SK-N-SH (cell line): ENCODE data around the gene INTS1. TPM values are rescaled to one million over a fixed set of nuclear protein-coding genes. Genes with fewer than 3 reads are reported as not detected.

ENCODE experiments used
- CTCF ChIA-PET: fragments of 300-600, 350-600 bp; formaldehyde crosslinking; extraction: SDS; loops from one replicate; lab custom pipeline; 2021; lab: Yijun Ruan, JAX
- POLR2A ChIA-PET: fragments of 350-600 bp; sonication (Branson Sonifier 250); formaldehyde crosslinking; extraction: SDS; loops from one replicate; lab custom pipeline; 2020; ENCODE audit warnings: antibody characterized with exemption, inconsistent platforms; lab: Yijun Ruan, JAX
- DNase-seq: peaks from one replicate; pipeline ENCODE4 v3.0.0; 2012
- H2AFZ ChIP-seq: fragments of 200-600 bp; sonication (generic); 2 replicates; pipeline ENCODE4 v1.8.1; 2016; ENCODE audit warnings: antibody characterized with exemption, mild to moderate bottlenecking, low read depth
- H3F3A ChIP-seq: fragments of 200-600 bp; sonication (generic); replicated peaks from 2 replicates; pipeline ENCODE3; 2016; ENCODE audit warnings: antibody characterized with exemption, mild to moderate bottlenecking; ENCODE audit not compliant: insufficient read depth
- H3K27ac ChIP-seq, 2 experiments: fragments of 200-500 bp in 1 of 2; fragments of 200-600 bp in 1 of 2; sonication (Bioruptor generic) in 1 of 2; sonication (generic), shearing (Covaris generic) in 1 of 2; 2 replicates each; pipeline versions ENCODE4 v1.5.1 to v1.6.1; 2014 to 2016; ENCODE audit warnings: low read depth in 2 of 2, inconsistent platforms in 1 of 2, low read length in 1 of 2, mild to moderate bottlenecking in 1 of 2, mixed read lengths in 1 of 2
- H3K27me3 ChIP-seq: fragments of 200-600 bp; sonication (generic), shearing (Covaris generic); 2 replicates; pipeline ENCODE4 v1.6.1; 2016; ENCODE audit warnings: mixed run types; ENCODE audit not compliant: insufficient read depth
- H3K36me3 ChIP-seq, 2 experiments: fragments of 200-500 bp in 1 of 2; fragments of 200-600 bp in 1 of 2; sonication (Bioruptor generic) in 1 of 2; sonication (generic) in 1 of 2; replicated peaks in 1 of 2; 2 replicates each; pipeline versions ENCODE3 to v1.5.1; 2014 to 2016; ENCODE audit warnings: low read length in 1 of 2, mild to moderate bottlenecking in 1 of 2; ENCODE audit not compliant: insufficient read depth in 2 of 2, control insufficient read depth in 1 of 2
- H3K4me1 ChIP-seq, 2 experiments: fragments of 200-500 bp in 1 of 2; fragments of 200-600 bp in 1 of 2; sonication (Bioruptor generic) in 1 of 2; sonication (generic), shearing (Covaris generic) in 1 of 2; 2 replicates each; pipeline versions ENCODE4 v1.5.1 to v1.6.1; 2014 to 2016; ENCODE audit warnings: low read depth in 1 of 2, low read length in 1 of 2, mixed run types in 1 of 2; ENCODE audit not compliant: insufficient read depth in 2 of 2, control insufficient read depth in 1 of 2
- H3K4me2 ChIP-seq: fragments of 200-600 bp; sonication (generic), shearing (Covaris generic); 2 replicates; pipeline ENCODE4 v1.6.1; 2017; ENCODE audit warnings: mixed run types
- H3K4me3 ChIP-seq, 2 experiments: fragments of 200-500 bp in 1 of 2; fragments of 200-600 bp in 1 of 2; sonication (Bioruptor generic) in 1 of 2; sonication (generic), shearing (Covaris generic) in 1 of 2; 2 replicates each; pipeline versions ENCODE4 v1.5.1 to v1.8.1; 2014 to 2016; ENCODE audit warnings: low read depth in 2 of 2, inconsistent platforms in 1 of 2, low read length in 1 of 2, mild to moderate bottlenecking in 1 of 2, mixed read lengths in 1 of 2, moderate library complexity in 1 of 2
- H3K79me2 ChIP-seq: fragments of 200-600 bp; sonication (generic); 2 replicates; pipeline ENCODE4 v1.8.1; 2017; ENCODE audit warnings: mild to moderate bottlenecking; ENCODE audit not compliant: insufficient read depth
- H3K9ac ChIP-seq: fragments of 200-600 bp; sonication (generic); 2 replicates; pipeline ENCODE4 v1.6.1; 2017; ENCODE audit warnings: mixed run types
- H3K9me2 ChIP-seq: fragments of 200-600 bp; sonication (generic); 2 replicates; pipeline ENCODE4 v1.6.1; 2017; ENCODE audit warnings: mixed run types
- H3K9me3 ChIP-seq: fragments of 200-600 bp; sonication (generic); 2 replicates; pipeline ENCODE4 v1.6.1; 2017; ENCODE audit warnings: mixed run types, mild to moderate bottlenecking, moderate library complexity
- H4K20me1 ChIP-seq: fragments of 200-600 bp; sonication (generic); 2 replicates; pipeline ENCODE4 v1.6.1; 2017; ENCODE audit warnings: mild to moderate bottlenecking, mixed run types; ENCODE audit not compliant: insufficient read depth
- CHD2 ChIP-seq: fragments of 150-350 bp; IDR thresholded peaks from 2 replicates; pipeline ENCODE4 v1.6.1; 2018; ENCODE audit warnings: low read length; ENCODE audit not compliant: partially characterized antibody
- FOXM1 ChIP-seq: IDR thresholded peaks from 2 replicates; pipeline ENCODE4 v1.4.0; 2012; ENCODE audit warnings: low read depth, mild to moderate bottlenecking
- JUND ChIP-seq: IDR thresholded peaks from 2 replicates; pipeline ENCODE4 v1.4.0; 2012
- MEF2A ChIP-seq: IDR thresholded peaks from 2 replicates; pipeline ENCODE4 v1.4.0; 2012; ENCODE audit warnings: low read depth, borderline replicate concordance
- NFIC ChIP-seq: IDR thresholded peaks from 2 replicates; pipeline ENCODE4 v1.4.0; 2012; ENCODE audit warnings: borderline replicate concordance
- NRF1 ChIP-seq: IDR thresholded peaks from 2 replicates; pipeline ENCODE4 v1.6.1; 2012; ENCODE audit warnings: low read depth, mild to moderate bottlenecking, low read length
- POLR2AphosphoS5 ChIP-seq: IDR thresholded peaks from 2 replicates; pipeline ENCODE4 v1.6.1; 2012; ENCODE audit warnings: low read depth, low read length
- RCOR1 ChIP-seq: fragments of 150-350 bp; IDR thresholded peaks from 2 replicates; pipeline ENCODE4 v1.6.1; 2017; ENCODE audit warnings: antibody characterized with exemption, low read length
- RFX5 ChIP-seq: IDR thresholded peaks from 2 replicates; pipeline ENCODE4 v1.6.1; 2012; ENCODE audit warnings: mild to moderate bottlenecking, improper control_type of control experiment, low read length
- RXRA ChIP-seq: IDR thresholded peaks from 2 replicates; pipeline ENCODE4 v1.4.0; 2012; ENCODE audit warnings: low read depth, mild to moderate bottlenecking, borderline replicate concordance
- SIN3A ChIP-seq: IDR thresholded peaks from 2 replicates; pipeline ENCODE4 v1.6.1; 2012; ENCODE audit warnings: low read depth, mild to moderate bottlenecking, low read length, moderate library complexity, borderline replicate concordance
- SMC3 ChIP-seq: IDR thresholded peaks from 2 replicates; pipeline ENCODE4 v1.6.1; 2012; ENCODE audit warnings: low read depth, low read length, improper control_type of control experiment
- TAF1 ChIP-seq: IDR thresholded peaks from 2 replicates; pipeline ENCODE4 v1.6.1; 2012; ENCODE audit warnings: low read depth, mild to moderate bottlenecking, low read length, moderate library complexity, borderline replicate concordance
- TCF12 ChIP-seq: IDR thresholded peaks from 2 replicates; pipeline ENCODE4 v1.4.0; 2012
- YY1 ChIP-seq: IDR thresholded peaks from 2 replicates; pipeline ENCODE4 v1.4.0; 2012; ENCODE audit warnings: low read depth, mild to moderate bottlenecking
- WGBS: methylation state at CpG from one replicate; pipeline ENCODE4 v1.1.6; 2017; ENCODE audit warnings: low lambda C conversion rate; 5-methylcytosine and 5-hydroxymethylcytosine counted together
- polyA plus RNA-seq, 3 experiments: library from polyadenylated mRNA; depleted of rRNA; stranded (reverse); fragments of >200 nt; gene quantifications; 2 replicates each; pipeline ENCODE4 v1.2.3, GENCODE V29; 2012
- TF ChIP-seq, protein P1 (sequence below): fragments of 150-350 bp; IDR thresholded peaks from 2 replicates; pipeline ENCODE4 v1.6.1; 2017; ENCODE audit warnings: antibody characterized with exemption, low read length, low read depth, borderline replicate concordance
- TF ChIP-seq, protein P2 (sequence below): fragments of 200-600 bp; sonication (generic); IDR thresholded peaks from 2 replicates; pipeline ENCODE4 v1.6.1; 2017; ENCODE audit warnings: antibody characterized with exemption, mild to moderate bottlenecking, moderate library complexity
- TF ChIP-seq, protein P3 (sequence below): IDR thresholded peaks from 2 replicates; pipeline ENCODE4 v1.4.0; 2012; ENCODE audit warnings: low read depth, borderline replicate concordance
- TF ChIP-seq, protein P4 (sequence below): IDR thresholded peaks from 2 replicates; pipeline ENCODE4 v1.6.1; 2012; ENCODE audit warnings: mild to moderate bottlenecking, low read depth, low read length, moderate library complexity
- TF ChIP-seq, protein P5 (sequence below): IDR thresholded peaks from 2 replicates; pipeline ENCODE4; 2012

The INTS1 gene
- polyA plus RNA-seq, 1 of the 3 experiments (the other 2 are of a cell fraction): 48.1 TPM

DNA sequence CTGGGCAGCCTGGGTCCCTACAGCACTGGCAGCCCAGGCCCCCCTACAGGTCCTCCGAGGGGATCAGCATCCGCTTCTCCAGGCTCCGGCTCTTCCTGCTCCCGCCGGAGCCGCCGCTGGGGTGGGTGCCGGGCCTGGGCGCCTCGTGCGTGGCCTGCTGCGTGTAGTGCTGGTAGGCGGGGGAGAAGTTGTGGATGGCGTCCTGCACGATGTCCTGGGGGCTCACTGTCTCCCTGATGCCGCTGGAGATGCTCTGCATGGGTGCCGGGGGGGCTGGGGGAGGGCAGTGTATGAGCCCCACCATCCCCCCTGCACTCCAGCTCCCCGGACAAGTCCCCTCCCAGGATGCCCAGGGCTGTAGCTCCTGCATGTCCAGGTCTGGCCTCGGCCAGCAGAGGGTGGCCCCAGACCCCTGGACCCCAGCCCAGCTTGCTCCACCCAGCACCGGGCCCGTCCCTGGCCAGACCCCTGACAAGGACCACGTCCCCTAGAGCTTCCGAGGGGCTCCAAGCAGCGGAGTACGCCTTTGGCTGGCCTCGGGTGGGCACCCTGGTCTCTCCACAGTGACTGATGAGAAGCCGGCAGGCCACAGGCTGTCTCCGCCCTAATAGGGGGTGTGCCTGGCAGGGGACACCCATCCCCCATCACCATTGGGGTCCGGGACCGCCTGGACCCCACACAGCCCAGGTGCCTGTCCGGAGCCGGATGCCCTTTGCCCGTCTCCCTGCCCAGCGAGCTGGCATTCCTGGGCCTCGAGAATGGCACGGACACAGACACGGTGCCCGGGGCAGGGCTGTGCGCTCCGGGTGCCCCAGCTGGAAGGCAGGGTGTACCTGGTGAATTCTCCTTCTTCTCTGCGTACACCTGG lies 43.0 kb upstream of the INTS1 start:
- Histone ChIP-seq H3K4me2 (no peak overlapping the region), H3K79me2 (no peaks in the 10 kb centered on the region), H3K27me3 (no peaks in the 10 kb centered on the region), H3K27ac (no peak overlapping the region), H3K4me3 (no peak overlapping the region), H3K36me3 (peaks cover 7 to 19% of the 10 kb centered on the region in 2 experiments), H3F3A (peaks cover 5% of the 10 kb centered on the region), H3K9me2 (no peaks in the 10 kb centered on the region)
- POLR2A ChIA-PET: no interaction called here
- TF ChIP-seq YY1 (no peak), SMC3 (no peak), NRF1 (no peak), CHD2 (no peak), FOXM1 (no peak), TCF12 (no peak), RXRA (no peak), RFX5 (no peak), RCOR1 (no peak), POLR2AphosphoS5 (no peak), NFIC (no peak), JUND (no peak), SIN3A (no peak), MEF2A (no peak), TAF1 (no peak)
- TF ChIP-seq, protein P1, sequence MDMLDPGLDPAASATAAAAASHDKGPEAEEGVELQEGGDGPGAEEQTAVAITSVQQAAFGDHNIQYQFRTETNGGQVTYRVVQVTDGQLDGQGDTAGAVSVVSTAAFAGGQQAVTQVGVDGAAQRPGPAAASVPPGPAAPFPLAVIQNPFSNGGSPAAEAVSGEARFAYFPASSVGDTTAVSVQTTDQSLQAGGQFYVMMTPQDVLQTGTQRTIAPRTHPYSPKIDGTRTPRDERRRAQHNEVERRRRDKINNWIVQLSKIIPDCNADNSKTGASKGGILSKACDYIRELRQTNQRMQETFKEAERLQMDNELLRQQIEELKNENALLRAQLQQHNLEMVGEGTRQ: no peak
- TF ChIP-seq, protein P2, sequence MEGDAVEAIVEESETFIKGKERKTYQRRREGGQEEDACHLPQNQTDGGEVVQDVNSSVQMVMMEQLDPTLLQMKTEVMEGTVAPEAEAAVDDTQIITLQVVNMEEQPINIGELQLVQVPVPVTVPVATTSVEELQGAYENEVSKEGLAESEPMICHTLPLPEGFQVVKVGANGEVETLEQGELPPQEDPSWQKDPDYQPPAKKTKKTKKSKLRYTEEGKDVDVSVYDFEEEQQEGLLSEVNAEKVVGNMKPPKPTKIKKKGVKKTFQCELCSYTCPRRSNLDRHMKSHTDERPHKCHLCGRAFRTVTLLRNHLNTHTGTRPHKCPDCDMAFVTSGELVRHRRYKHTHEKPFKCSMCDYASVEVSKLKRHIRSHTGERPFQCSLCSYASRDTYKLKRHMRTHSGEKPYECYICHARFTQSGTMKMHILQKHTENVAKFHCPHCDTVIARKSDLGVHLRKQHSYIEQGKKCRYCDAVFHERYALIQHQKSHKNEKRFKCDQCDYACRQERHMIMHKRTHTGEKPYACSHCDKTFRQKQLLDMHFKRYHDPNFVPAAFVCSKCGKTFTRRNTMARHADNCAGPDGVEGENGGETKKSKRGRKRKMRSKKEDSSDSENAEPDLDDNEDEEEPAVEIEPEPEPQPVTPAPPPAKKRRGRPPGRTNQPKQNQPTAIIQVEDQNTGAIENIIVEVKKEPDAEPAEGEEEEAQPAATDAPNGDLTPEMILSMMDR: no peak
- TF ChIP-seq, protein P3, sequence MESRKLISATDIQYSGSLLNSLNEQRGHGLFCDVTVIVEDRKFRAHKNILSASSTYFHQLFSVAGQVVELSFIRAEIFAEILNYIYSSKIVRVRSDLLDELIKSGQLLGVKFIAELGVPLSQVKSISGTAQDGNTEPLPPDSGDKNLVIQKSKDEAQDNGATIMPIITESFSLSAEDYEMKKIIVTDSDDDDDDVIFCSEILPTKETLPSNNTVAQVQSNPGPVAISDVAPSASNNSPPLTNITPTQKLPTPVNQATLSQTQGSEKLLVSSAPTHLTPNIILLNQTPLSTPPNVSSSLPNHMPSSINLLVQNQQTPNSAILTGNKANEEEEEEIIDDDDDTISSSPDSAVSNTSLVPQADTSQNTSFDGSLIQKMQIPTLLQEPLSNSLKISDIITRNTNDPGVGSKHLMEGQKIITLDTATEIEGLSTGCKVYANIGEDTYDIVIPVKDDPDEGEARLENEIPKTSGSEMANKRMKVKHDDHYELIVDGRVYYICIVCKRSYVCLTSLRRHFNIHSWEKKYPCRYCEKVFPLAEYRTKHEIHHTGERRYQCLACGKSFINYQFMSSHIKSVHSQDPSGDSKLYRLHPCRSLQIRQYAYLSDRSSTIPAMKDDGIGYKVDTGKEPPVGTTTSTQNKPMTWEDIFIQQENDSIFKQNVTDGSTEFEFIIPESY: no peak
- TF ChIP-seq, protein P4, sequence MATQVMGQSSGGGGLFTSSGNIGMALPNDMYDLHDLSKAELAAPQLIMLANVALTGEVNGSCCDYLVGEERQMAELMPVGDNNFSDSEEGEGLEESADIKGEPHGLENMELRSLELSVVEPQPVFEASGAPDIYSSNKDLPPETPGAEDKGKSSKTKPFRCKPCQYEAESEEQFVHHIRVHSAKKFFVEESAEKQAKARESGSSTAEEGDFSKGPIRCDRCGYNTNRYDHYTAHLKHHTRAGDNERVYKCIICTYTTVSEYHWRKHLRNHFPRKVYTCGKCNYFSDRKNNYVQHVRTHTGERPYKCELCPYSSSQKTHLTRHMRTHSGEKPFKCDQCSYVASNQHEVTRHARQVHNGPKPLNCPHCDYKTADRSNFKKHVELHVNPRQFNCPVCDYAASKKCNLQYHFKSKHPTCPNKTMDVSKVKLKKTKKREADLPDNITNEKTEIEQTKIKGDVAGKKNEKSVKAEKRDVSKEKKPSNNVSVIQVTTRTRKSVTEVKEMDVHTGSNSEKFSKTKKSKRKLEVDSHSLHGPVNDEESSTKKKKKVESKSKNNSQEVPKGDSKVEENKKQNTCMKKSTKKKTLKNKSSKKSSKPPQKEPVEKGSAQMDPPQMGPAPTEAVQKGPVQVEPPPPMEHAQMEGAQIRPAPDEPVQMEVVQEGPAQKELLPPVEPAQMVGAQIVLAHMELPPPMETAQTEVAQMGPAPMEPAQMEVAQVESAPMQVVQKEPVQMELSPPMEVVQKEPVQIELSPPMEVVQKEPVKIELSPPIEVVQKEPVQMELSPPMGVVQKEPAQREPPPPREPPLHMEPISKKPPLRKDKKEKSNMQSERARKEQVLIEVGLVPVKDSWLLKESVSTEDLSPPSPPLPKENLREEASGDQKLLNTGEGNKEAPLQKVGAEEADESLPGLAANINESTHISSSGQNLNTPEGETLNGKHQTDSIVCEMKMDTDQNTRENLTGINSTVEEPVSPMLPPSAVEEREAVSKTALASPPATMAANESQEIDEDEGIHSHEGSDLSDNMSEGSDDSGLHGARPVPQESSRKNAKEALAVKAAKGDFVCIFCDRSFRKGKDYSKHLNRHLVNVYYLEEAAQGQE: no peak
- TF ChIP-seq, protein P5, sequence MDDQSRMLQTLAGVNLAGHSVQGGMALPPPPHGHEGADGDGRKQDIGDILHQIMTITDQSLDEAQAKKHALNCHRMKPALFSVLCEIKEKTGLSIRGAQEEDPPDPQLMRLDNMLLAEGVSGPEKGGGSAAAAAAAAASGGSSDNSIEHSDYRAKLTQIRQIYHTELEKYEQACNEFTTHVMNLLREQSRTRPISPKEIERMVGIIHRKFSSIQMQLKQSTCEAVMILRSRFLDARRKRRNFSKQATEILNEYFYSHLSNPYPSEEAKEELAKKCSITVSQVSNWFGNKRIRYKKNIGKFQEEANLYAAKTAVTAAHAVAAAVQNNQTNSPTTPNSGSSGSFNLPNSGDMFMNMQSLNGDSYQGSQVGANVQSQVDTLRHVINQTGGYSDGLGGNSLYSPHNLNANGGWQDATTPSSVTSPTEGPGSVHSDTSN: no peak
- TF ChIP-seq, all 33 proteins: peak for 0
- no peak for DNase-seq
- Histone ChIP-seq H3K9me3 (no peaks in the 10 kb centered on the region), H3K9ac (no peak overlapping the region), H4K20me1 (no peaks in the 10 kb centered on the region), H3K4me1 (no peaks in the 10 kb centered on the region), H2AFZ (no peak overlapping the region)
- 88% methylated on average over 18 of the region's 41 CpGs for WGBS
- CTCF ChIA-PET: interaction anchor here (0.7 to 2.2 kb wide), 7 partner anchors 9 to 212 kb away, joined by 3 to 11 read pairs (median 3); partner anchors contain the start of genes INTS1 and TMEM184A
